T-cell (primary cell): ENCODE data around the gene FHIP1A. TPM values are rescaled to one million over a fixed set of nuclear protein-coding genes. Genes with fewer than 3 reads are reported as not detected.

ENCODE experiments used
- ATAC-seq, 4 experiments: fragments of 200-7000 bp in 3 of 4; fragments of 150-1000 bp in 1 of 4; cut with Tn5 transposase; replicated peaks in 1 of 4; 1 replicate in 3 of 4; 2 replicates in 1 of 4; pipeline ENCODE4 v1.10.0; 2021; ENCODE audit warnings: moderate library complexity in 3 of 4, mild to moderate bottlenecking in 2 of 4, moderate number of reproducible peaks in 1 of 4
- CTCF ChIA-PET, 2 donors: fragments of 300-600 bp; sonication (Branson Sonifier 250); formaldehyde crosslinking; loops; one replicate each; lab custom pipeline; 2022; ENCODE audit warnings: antibody characterized with exemption in 2 of 2; lab: Charles Lee
- POLR2A ChIA-PET, 2 donors: fragments of 300-600 bp; sonication (Branson Sonifier 250); formaldehyde crosslinking; loops; one replicate each; lab custom pipeline; 2022; ENCODE audit warnings: antibody characterized with exemption in 2 of 2; lab: Charles Lee
- DNase-seq, 35 experiments: peaks; one replicate each; pipeline versions ENCODE4 v3.0.0 to v3.0.0-alpha.2; 2013 to 2023
- H3K27ac ChIP-seq: one replicate; pipeline ENCODE4 v1.5.1; 2013; ENCODE audit warnings: low read length
- H3K27me3 ChIP-seq, 2 experiments: replicated peaks in 1 of 2; 1 replicate in 1 of 2; 2 replicates in 1 of 2; pipeline versions ENCODE4 v1.6.1 to v1.7.0; 2013; ENCODE audit warnings: low read length in 1 of 2, mixed read lengths in 1 of 2; ENCODE audit not compliant: control insufficient read depth in 2 of 2, insufficient read depth in 2 of 2; ENCODE audit errors: extremely low read depth in 1 of 2
- H3K36me3 ChIP-seq, 2 donors: 1 replicate in 1 of 2; 2 replicates in 1 of 2; pipeline versions ENCODE4 v1.6.1 to v1.7.0; 2013; ENCODE audit warnings: low read length in 1 of 2; ENCODE audit not compliant: control insufficient read depth in 2 of 2, insufficient read depth in 1 of 2; ENCODE audit errors: extremely low read depth in 1 of 2
- H3K4me1 ChIP-seq, 2 experiments: 1 replicate in 1 of 2; 2 replicates in 1 of 2; pipeline versions ENCODE4 v1.6.1 to v1.7.0; 2013; ENCODE audit warnings: low read length in 2 of 2, mixed read lengths in 1 of 2; ENCODE audit not compliant: insufficient read depth in 2 of 2, control insufficient read depth in 1 of 2; ENCODE audit errors: extremely low read depth in 1 of 2
- H3K4me3 ChIP-seq, 2 donors: 1 replicate in 1 of 2; 2 replicates in 1 of 2; pipeline versions ENCODE4 v1.5.1 to v1.7.0; 2013; ENCODE audit warnings: mild to moderate bottlenecking in 2 of 2, low read length in 1 of 2, moderate library complexity in 1 of 2; ENCODE audit not compliant: control insufficient read depth in 1 of 2; ENCODE audit errors: extremely low read depth in 1 of 2
- H3K9me3 ChIP-seq: 2 replicates; pipeline ENCODE4 v1.7.0; 2013
- H3K27ac Mint-ChIP-seq, 2 donors: one replicate each; pipeline ENCODE4 v1.8.0; 2020 to 2021; ENCODE audit warnings: mild to moderate bottlenecking in 2 of 2, mixed read lengths in 2 of 2
- H3K27me3 Mint-ChIP-seq, 2 donors: one replicate each; pipeline ENCODE4 v1.8.0; 2021 to 2022; ENCODE audit warnings: mixed read lengths in 2 of 2
- H3K36me3 Mint-ChIP-seq: one replicate; pipeline ENCODE4 v1.8.0; 2021; ENCODE audit warnings: mixed read lengths
- H3K4me1 Mint-ChIP-seq, 3 donors: one replicate each; pipeline ENCODE4 v1.8.0; 2020 to 2022; ENCODE audit warnings: mixed read lengths in 3 of 3, mild to moderate bottlenecking in 1 of 3
- H3K4me3 Mint-ChIP-seq, 3 donors: one replicate each; pipeline ENCODE4 v1.8.0; 2020 to 2022; ENCODE audit warnings: mild to moderate bottlenecking in 3 of 3, mixed read lengths in 3 of 3, moderate library complexity in 3 of 3
- H3K9me3 Mint-ChIP-seq, 3 donors: one replicate each; pipeline ENCODE4 v1.8.0; 2020 to 2022; ENCODE audit warnings: mixed read lengths in 3 of 3
- WGBS: methylation state at CpG from one replicate; pipeline ENCODE4 v1.1.5; 2013; ENCODE audit warnings: missing lambda C conversion rate; ENCODE audit not compliant: insufficient coverage; 5-methylcytosine and 5-hydroxymethylcytosine counted together
- total RNA-seq, 35 experiments: library from RNA in 6 of 35; stranded (reverse) in 6 of 35; fragments of 120-200 nt in 1 of 35; gene quantifications; one replicate each; pipeline versions ENCODE4 v1.2.1 to v1.2.4 and lab custom pipeline; 2013 to 2026

Gene FHIP1A
- total RNA-seq, 5 donors from 2014 or later (not counting 1 experiment from before 2014, with no cell fraction given), result 1.1 to 2.7 (median 1.6) TPM

DNA sequence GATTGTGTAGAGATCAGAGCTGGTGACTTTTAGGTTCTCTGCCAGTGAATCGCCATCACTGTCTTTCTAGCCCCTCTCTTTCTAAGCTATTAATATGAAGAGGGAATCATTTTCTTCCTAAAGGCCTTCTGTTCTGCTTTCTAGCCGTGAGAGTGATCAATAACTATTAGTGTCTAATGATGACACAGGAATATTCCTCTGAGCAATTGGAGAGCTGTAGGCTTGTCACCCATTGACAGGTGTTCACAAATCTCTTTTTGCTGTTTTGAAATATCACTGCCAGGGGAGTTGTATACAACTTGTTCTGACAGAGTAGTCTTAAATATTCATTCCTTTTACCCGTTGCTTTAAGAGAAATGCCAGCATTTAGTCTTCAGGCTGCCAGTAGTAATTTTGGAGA, 13.9 kb downstream of the FHIP1A start:
- CTCF ChIA-PET, result no interaction called here
- ATAC-seq, result no peak

DNA sequence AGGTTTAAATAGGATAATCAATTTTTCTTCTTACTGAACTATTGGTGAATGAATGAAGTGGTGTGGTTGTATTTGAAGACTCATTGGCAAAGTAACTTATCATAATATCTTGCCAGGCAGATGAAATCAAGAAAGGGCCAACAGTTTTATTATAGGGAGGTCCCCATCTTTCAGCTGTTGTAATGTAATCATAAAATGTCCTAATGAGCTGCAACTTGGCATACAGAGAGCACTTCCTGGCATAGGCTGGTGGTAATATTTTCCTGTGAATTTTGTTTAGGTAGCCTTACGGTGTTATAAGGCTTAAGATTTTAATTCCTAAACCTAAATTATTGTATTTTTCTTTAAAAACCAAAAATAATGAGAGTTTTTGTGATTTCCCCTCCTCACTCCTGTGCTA, 17.5 kb downstream of the FHIP1A start:
- Mint-ChIP-seq H3K27ac (no peak overlapping the region), H3K4me1 (no peaks in the 10 kb centered on the region), H3K36me3 (no peaks in the 10 kb centered on the region), H3K9me3 (no peaks in the 10 kb centered on the region), H3K27me3 (peaks cover 19 to 24% of the 10 kb centered on the region in 2 donors), H3K4me3 (no peak overlapping the region)
- H3K9me3 ChIP-seq, result no peaks in the 10 kb centered on the region
- ChIA-PET POLR2A (no interaction called here), CTCF (interaction anchor here in 1 of 2 donors (1.1 kb wide), 1 partner anchor 11 kb away, joined by 3 read pairs; no protein-coding TSS in a partner anchor)
- ATAC-seq, result no peak
- H3K27ac ChIP-seq, result no peak overlapping the region
- no peak overlapping the region for H3K4me3 ChIP-seq
- no peak for DNase-seq
- WGBS, result no CpG with 5 or more reads among the region's 1 CpG
- H3K36me3 ChIP-seq, result no peaks in the 10 kb centered on the region
- no peaks in the 10 kb centered on the region for H3K27me3 ChIP-seq
- no peaks in the 10 kb centered on the region for H3K4me1 ChIP-seq

More for the DNA sequence above, 13.9 kb downstream of the FHIP1A start:
- H3K27me3 ChIP-seq, result peaks cover 0 to 1% of the 10 kb centered on the region in 2 experiments
- WGBS, result 100% methylated on average over 1 of the region's 3 CpGs
- H3K27ac ChIP-seq, result no peak overlapping the region
- no peak for DNase-seq
- H3K27me3 Mint-ChIP-seq, result peaks cover 13 to 20% of the 10 kb centered on the region in 2 donors
- H3K27ac Mint-ChIP-seq, result no peak overlapping the region
- peaks cover 0 to 4% (median 0%) of the 10 kb centered on the region in 3 donors for H3K9me3 Mint-ChIP-seq
- H3K36me3 ChIP-seq, result no peaks in the 10 kb centered on the region
- H3K9me3 ChIP-seq, result no peaks in the 10 kb centered on the region
- H3K4me1 ChIP-seq, result no peaks in the 10 kb centered on the region
- H3K36me3 Mint-ChIP-seq, result no peaks in the 10 kb centered on the region
- H3K4me1 Mint-ChIP-seq, result no peaks in the 10 kb centered on the region
- H3K4me3 ChIP-seq, result no peak overlapping the region
- POLR2A ChIA-PET, result no interaction called here
- H3K4me3 Mint-ChIP-seq, result no peak overlapping the region

- H3K4me3 Mint-ChIP-seq, result no peak overlapping the region
- H3K4me3 ChIP-seq, result no peak overlapping the region
- H3K4me1 Mint-ChIP-seq, result no peaks in the 10 kb centered on the region
- peaks cover 15 to 26% of the 10 kb centered on the region in 2 donors for H3K27me3 Mint-ChIP-seq
- H3K27ac Mint-ChIP-seq, result no peak overlapping the region
- no peaks in the 10 kb centered on the region for H3K4me1 ChIP-seq
- no peak for ATAC-seq
- CTCF ChIA-PET, result interaction anchor here in 1 of 2 donors (1.1 kb wide), 1 partner anchor 12 kb away, joined by 3 read pairs; no protein-coding TSS in a partner anchor
- H3K9me3 ChIP-seq, result no peaks in the 10 kb centered on the region
- H3K27ac ChIP-seq, result no peak overlapping the region
- no peaks in the 10 kb centered on the region for H3K9me3 Mint-ChIP-seq
- no peaks in the 10 kb centered on the region for H3K27me3 ChIP-seq
- no CpG with 5 or more reads among the region's 1 CpG for WGBS
- DNase-seq, result no peak
- no peaks in the 10 kb centered on the region for H3K36me3 ChIP-seq
- H3K36me3 Mint-ChIP-seq, result no peaks in the 10 kb centered on the region
- POLR2A ChIA-PET, result no interaction called here
Measured at GRCh38 chr4:151427266-151427665, 18.3 kb downstream of the FHIP1A start.

DNA sequence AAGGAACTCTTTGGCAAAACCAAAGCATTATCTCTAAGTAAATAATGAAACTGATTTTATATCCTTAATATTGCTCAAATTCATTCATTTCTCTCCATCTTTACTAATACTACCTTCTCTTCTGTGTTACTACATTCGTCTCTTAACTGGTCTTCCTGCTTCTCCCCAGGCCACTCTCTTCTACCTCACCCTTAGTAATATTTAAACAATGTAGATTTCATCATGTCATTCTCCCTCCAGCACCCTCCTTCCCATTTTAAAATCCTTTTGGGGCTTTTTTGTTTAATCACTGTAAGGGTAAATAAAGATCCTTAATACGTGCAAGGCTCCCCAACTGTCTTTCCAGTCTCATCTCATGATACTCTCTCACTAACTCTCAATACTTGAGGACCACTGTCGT, 19.4 kb downstream of the FHIP1A start:
- peaks cover 11 to 30% of the 10 kb centered on the region in 2 donors for H3K27me3 Mint-ChIP-seq
- Histone ChIP-seq H3K4me1 (no peaks in the 10 kb centered on the region), H3K27me3 (no peaks in the 10 kb centered on the region), H3K27ac (no peak overlapping the region), H3K9me3 (no peaks in the 10 kb centered on the region), H3K4me3 (no peak overlapping the region), H3K36me3 (no peaks in the 10 kb centered on the region)
- ChIA-PET CTCF (no interaction called here), POLR2A (no interaction called here)
- no peak for ATAC-seq
- H3K4me3 Mint-ChIP-seq, result no peak overlapping the region
- WGBS, result 95% methylated on average over 3 of the region's 3 CpGs
- no peaks in the 10 kb centered on the region for H3K36me3 Mint-ChIP-seq
- no peak for DNase-seq
- H3K4me1 Mint-ChIP-seq, result no peaks in the 10 kb centered on the region
- no peaks in the 10 kb centered on the region for H3K9me3 Mint-ChIP-seq
- H3K27ac Mint-ChIP-seq, result no peak overlapping the region

GRCh38 chr4:151429957-151430570, 21.1 kb downstream of the FHIP1A start:
- POLR2A ChIA-PET, result no interaction called here
- Histone ChIP-seq H3K27ac (no peak overlapping the region), H3K4me1 (no peaks in the 10 kb centered on the region), H3K36me3 (no peaks in the 10 kb centered on the region), H3K27me3 (no peaks in the 10 kb centered on the region), H3K9me3 (no peaks in the 10 kb centered on the region), H3K4me3 (no peak overlapping the region)
- H3K27ac Mint-ChIP-seq, result no peak overlapping the region
- H3K27me3 Mint-ChIP-seq, result peaks cover 3 to 18% of the 10 kb centered on the region in 2 donors
- CTCF ChIA-PET, result no interaction called here
- ATAC-seq, result no peak
- WGBS, result no CpG with 5 or more reads among the region's 1 CpG
- no peaks in the 10 kb centered on the region for H3K36me3 Mint-ChIP-seq
- no peaks in the 10 kb centered on the region for H3K4me1 Mint-ChIP-seq
- DNase-seq, result no peak
- no peak overlapping the region for H3K4me3 Mint-ChIP-seq
- no peaks in the 10 kb centered on the region for H3K9me3 Mint-ChIP-seq

DNA sequence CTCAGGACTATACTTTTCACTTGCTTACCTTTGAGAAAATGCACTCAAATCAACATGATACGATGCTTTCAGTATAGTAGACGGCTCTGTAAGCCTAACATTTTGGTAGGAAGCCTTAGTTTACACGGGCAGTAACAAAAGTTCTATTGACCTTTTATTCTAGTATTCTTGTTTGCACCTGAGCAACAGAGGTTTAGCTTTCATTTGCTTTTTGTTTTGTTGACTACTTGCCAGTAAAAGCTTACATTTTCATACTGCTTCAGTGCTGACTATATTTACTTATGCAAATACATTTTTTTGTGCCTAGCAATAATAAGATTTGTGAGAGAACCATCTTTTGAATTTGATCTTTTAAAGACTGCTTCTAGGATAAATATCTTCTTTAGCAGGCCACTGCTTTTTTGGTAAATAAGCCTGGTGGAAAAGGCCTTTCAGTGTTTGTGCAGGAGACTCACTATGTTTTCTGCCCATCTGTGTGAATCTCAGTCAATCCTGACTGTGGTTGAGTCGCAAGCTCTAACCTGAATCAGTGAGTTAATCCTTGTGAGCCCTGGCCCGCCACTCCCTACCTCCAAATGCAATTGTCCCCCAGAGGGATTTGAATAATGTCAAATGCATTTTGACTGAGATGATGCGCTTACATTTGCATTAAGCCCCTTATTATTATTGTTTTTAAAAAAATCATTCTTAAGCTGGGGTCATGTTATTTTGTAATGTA, 21.9 kb downstream of the FHIP1A start:
- Histone ChIP-seq H3K4me1 (no peaks in the 10 kb centered on the region), H3K27ac (no peak overlapping the region), H3K9me3 (no peaks in the 10 kb centered on the region), H3K36me3 (no peaks in the 10 kb centered on the region), H3K4me3 (no peak overlapping the region), H3K27me3 (no peaks in the 10 kb centered on the region)
- Mint-ChIP-seq H3K27ac (no peak overlapping the region), H3K4me1 (no peaks in the 10 kb centered on the region), H3K27me3 (peaks cover 2 to 17% of the 10 kb centered on the region in 2 donors), H3K4me3 (no peak overlapping the region), H3K9me3 (no peaks in the 10 kb centered on the region), H3K36me3 (no peaks in the 10 kb centered on the region)
- DNase-seq (no peak), ATAC-seq (no peak)
- WGBS, result 70% methylated on average over 3 of the region's 6 CpGs
- ChIA-PET CTCF (no interaction called here), POLR2A (no interaction called here)
